ENCODE data around the gene HIGD2B.

DNA sequence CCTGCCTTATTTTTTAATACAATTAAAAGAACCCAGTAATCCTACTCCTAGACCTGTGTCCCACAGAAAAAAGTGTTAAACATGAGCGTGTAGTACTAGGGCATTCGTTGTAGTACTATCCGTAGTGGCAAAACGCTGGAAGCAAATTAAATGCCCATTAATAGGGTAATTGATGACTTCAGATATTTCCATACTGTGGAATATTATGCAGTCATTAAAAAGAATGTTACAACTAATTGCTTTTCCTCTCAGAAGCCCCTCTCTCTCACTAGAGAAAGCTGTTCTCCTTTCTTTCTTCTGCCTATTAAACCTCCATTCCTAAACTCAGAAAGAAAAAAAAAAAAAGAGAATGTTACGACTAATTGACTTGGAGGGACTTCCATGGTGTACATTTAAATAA lies 2.7 kb upstream of the HIGD2B start:
- TF ChIP-seq RELA (CRISPR knock-in tag; IDR thresholded peaks at IDR 0.05; ENCODE audit: borderline replicate concordance), result no peak
- no peak for TF ChIP-seq RORB (CRISPR knock-in tag; IDR thresholded peaks at IDR 0.05)
- TF ChIP-seq CTCF (IDR thresholded peaks at IDR 0.05), result no peak
- TF ChIP-seq ZNF263 (CRISPR knock-in tag; IDR thresholded peaks at IDR 0.05; ENCODE audit: low read depth), result no peak
- no peak for TF ChIP-seq CREM (CRISPR knock-in tag; IDR thresholded peaks at IDR 0.05)
- TF ChIP-seq TP53 (CRISPR knock-in tag; IDR thresholded peaks at IDR 0.05), result no peak
- TF ChIP-seq CREB1 (CRISPR knock-in tag; IDR thresholded peaks at IDR 0.05), result no peak
- TF ChIP-seq, protein P1, sequence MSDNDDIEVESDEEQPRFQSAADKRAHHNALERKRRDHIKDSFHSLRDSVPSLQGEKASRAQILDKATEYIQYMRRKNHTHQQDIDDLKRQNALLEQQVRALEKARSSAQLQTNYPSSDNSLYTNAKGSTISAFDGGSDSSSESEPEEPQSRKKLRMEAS (CRISPR knock-in tag; IDR thresholded peaks at IDR 0.05), result no peak
- no peak for TF ChIP-seq ZNF317 (CRISPR knock-in tag; IDR thresholded peaks at IDR 0.05; ENCODE audit: borderline replicate concordance, low read depth)
- no peak for TF ChIP-seq TEAD4 (CRISPR knock-in tag; IDR thresholded peaks at IDR 0.05)
- no peak for TF ChIP-seq NR2C2 (CRISPR knock-in tag; IDR thresholded peaks at IDR 0.05)
- TF ChIP-seq, protein P2, sequence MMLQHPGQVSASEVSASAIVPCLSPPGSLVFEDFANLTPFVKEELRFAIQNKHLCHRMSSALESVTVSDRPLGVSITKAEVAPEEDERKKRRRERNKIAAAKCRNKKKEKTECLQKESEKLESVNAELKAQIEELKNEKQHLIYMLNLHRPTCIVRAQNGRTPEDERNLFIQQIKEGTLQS (CRISPR knock-in tag; conservative IDR thresholded peaks at IDR 0.05), result no peak
